ENCODE data around the gene QDPR.

Gene QDPR

GRCh38 chr4:17534705-17535104, 22.8 kb upstream of the QDPR start:
- TF ChIP-seq CTCF (IDR thresholded peaks at IDR 0.05; ENCODE audit: control insufficient read depth, insufficient read depth, low read depth, low read length, missing control alignments) = no peak
- no peak for DNase-seq (ENCODE audit: low read depth)
- no peak overlapping the region for H3K4me3 ChIP-seq (ENCODE audit: control insufficient read depth, low read depth, low read length)

GRCh38 chr4:17531538-17532285, 19.8 kb upstream of the QDPR start:
- TF ChIP-seq CTCF (IDR thresholded peaks at IDR 0.05; ENCODE audit: control insufficient read depth, insufficient read depth, low read depth, low read length, missing control alignments) = no peak
- no peak for DNase-seq (ENCODE audit: low read depth)
- no peak overlapping the region for H3K4me3 ChIP-seq (ENCODE audit: control insufficient read depth, low read depth, low read length)

- TF ChIP-seq CTCF (IDR thresholded peaks at IDR 0.05; ENCODE audit: control insufficient read depth, insufficient read depth, low read depth, low read length, missing control alignments) = no peak
- DNase-seq (ENCODE audit: low read depth) = no peak
These were observed 16.8 kb upstream of the QDPR start for GRCh38 chr4:17528551-17529165.

GRCh38 chr4:17526695-17527477, 15.0 kb upstream of the QDPR start:
- no peak overlapping the region for H3K4me3 ChIP-seq (ENCODE audit: control insufficient read depth, low read depth, low read length)
- TF ChIP-seq CTCF (IDR thresholded peaks at IDR 0.05; ENCODE audit: control insufficient read depth, insufficient read depth, low read depth, low read length, missing control alignments) = no peak
- no peak for DNase-seq (ENCODE audit: low read depth)

More at GRCh38 chr4:17528551-17529165, 16.8 kb upstream of the QDPR start:
- H3K4me3 ChIP-seq (ENCODE audit: control insufficient read depth, low read depth, low read length) = no peak overlapping the region

GRCh38 chr4:17523662-17524061, 11.8 kb upstream of the QDPR start:
- no peak overlapping the region for H3K4me3 ChIP-seq (ENCODE audit: control insufficient read depth, low read depth, low read length)
- TF ChIP-seq CTCF (IDR thresholded peaks at IDR 0.05; ENCODE audit: control insufficient read depth, insufficient read depth, low read depth, low read length, missing control alignments) = no peak
- no peak for DNase-seq (ENCODE audit: low read depth)

- no peak overlapping the region for H3K4me3 ChIP-seq (ENCODE audit: control insufficient read depth, low read depth, low read length)
- DNase-seq (ENCODE audit: low read depth) = no peak
- no peak for TF ChIP-seq CTCF (IDR thresholded peaks at IDR 0.05; ENCODE audit: control insufficient read depth, insufficient read depth, low read depth, low read length, missing control alignments)
These were observed 9.7 kb upstream of the QDPR start for GRCh38 chr4:17521595-17521994.

All from AG09309 (cell line).